ENCODE data around the gene GJA3.

The GJA3 gene

GRCh38 chr13:20175907-20176652 lies 15.2 kb upstream of the GJA3 start:
- no peak overlapping the region for H3K4me3 ChIP-seq (ENCODE audit: low read length)
- no peak overlapping the region for H3K27ac ChIP-seq (ENCODE audit: low read depth, low read length)
- H3K9ac ChIP-seq (ENCODE audit: low read length) = no peak overlapping the region
- H3K4me1 ChIP-seq (ENCODE audit: control insufficient read depth, insufficient read depth, low read length) = no peaks in the 10 kb centered on the region
- peaks cover 9% of the 10 kb centered on the region for H3K27me3 ChIP-seq (ENCODE audit: control insufficient read depth, insufficient read depth, low read length)
- no peaks in the 10 kb centered on the region for H3K36me3 ChIP-seq (ENCODE audit: control insufficient read depth, insufficient read depth, low read length)

GRCh38 chr13:20175406-20175794 lies 14.5 kb upstream of the GJA3 start:
- Histone ChIP-seq H3K27me3 (ENCODE audit: control insufficient read depth, insufficient read depth, low read length) (peaks cover 9% of the 10 kb centered on the region), H3K9ac (ENCODE audit: low read length) (no peak overlapping the region), H3K36me3 (ENCODE audit: control insufficient read depth, insufficient read depth, low read length) (no peaks in the 10 kb centered on the region), H3K4me3 (ENCODE audit: low read length) (no peak overlapping the region), H3K27ac (ENCODE audit: low read depth, low read length) (no peak overlapping the region), H3K4me1 (ENCODE audit: control insufficient read depth, insufficient read depth, low read length) (no peaks in the 10 kb centered on the region)

DNA sequence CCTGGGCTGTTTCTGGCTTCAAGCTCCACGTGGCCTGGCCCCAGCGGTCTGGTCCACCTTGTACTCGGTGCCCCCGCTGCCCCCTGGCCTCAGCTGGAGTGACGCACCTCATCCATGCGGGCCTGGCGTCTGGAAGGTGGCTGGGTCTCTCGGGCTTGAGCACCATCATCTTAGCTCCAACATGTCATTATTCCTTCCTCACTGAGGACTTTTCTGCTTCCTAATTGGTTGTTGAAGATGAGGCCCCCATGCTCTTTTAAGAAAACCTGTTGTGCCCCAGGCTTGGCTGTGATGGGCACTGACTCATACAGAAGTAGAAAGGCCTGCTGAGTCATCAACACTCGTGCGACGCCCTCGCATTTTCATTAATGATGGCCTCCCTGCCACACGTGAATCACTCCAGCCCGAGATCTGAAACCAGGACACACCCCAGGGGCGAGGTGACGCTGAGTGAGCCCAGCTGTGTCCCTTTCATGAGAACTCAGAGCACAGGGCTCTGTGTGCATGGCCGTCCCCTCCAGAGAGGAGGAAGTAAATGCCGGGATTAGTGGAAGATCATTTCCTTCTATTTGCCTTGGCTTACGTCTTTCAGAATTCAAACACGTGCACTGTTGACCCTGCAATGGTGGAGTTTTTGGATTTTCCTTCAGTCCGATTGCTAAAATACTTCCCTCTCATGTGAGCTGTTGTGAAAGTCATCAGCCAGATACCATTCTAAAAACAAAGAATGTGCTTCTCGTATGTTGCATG lies 14.0 kb upstream of the GJA3 start:
- no peaks in the 10 kb centered on the region for H3K36me3 ChIP-seq (ENCODE audit: control insufficient read depth, insufficient read depth, low read length)
- no peak overlapping the region for H3K9ac ChIP-seq (ENCODE audit: low read length)
- H3K4me1 ChIP-seq (ENCODE audit: control insufficient read depth, insufficient read depth, low read length) = no peaks in the 10 kb centered on the region
- peak overlapping the region; percentile 45 for H3K4me3 ChIP-seq (ENCODE audit: low read length)
- peaks cover 9% of the 10 kb centered on the region for H3K27me3 ChIP-seq (ENCODE audit: control insufficient read depth, insufficient read depth, low read length)
- no peak overlapping the region for H3K27ac ChIP-seq (ENCODE audit: low read depth, low read length)

DNA sequence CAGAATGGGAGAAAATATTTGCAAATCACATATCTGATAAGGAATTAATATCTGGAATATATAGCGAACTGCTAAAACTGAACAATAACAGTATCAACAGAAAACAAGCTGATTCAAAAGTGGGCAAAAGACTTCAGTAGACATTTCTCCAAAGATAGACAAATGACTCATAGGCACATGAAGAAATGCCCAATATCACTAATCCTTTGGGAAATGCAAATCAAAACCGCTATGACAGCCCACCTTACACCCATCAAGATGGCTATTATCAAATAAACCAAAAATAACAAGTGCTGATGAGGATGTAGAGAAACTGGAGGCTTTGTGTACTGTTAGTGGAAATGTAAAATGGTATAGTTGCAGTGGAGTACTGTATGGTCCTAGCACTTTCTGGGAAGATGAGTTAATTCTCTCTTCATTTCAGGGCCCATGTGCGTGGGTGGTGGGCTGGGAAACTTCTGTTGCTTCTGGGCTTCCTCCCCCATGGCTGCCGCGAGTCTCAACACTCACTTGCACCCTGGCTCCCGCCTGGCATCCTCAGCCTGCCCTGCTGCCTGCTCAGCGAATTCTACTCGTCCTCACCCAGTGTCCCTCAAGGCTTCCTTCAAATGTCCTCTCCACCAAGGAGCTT lies 12.4 kb upstream of the GJA3 start:
- H3K9ac ChIP-seq (ENCODE audit: low read length) = no peak overlapping the region
- H3K4me3 ChIP-seq (ENCODE audit: low read length) = no peak overlapping the region
- H3K27me3 ChIP-seq (ENCODE audit: control insufficient read depth, insufficient read depth, low read length) = peaks cover 9% of the 10 kb centered on the region
- no peaks in the 10 kb centered on the region for H3K36me3 ChIP-seq (ENCODE audit: control insufficient read depth, insufficient read depth, low read length)
- no peaks in the 10 kb centered on the region for H3K4me1 ChIP-seq (ENCODE audit: control insufficient read depth, insufficient read depth, low read length)
- no peak overlapping the region for H3K27ac ChIP-seq (ENCODE audit: low read depth, low read length)

DNA sequence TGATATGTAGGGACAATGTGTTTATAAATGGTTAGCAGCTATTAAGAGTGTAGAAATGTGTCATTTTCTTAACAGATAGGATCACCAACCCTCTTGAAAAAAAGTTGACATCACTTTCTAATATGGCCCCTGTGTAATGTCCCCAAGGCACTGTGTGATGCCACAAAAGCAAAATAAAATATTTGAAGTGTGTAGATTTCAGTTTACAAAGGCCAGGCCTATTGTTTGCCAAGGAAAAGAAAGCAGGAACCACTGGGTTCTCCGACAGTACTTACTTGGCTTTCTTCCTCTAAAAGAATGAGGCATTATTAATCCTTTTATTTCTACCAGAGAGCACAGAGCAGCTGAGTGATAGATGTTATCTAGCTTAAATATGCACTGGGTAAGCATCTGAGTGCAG lies 10.5 kb upstream of the GJA3 start:
- Histone ChIP-seq H3K9ac (ENCODE audit: low read length) (no peak overlapping the region), H3K4me3 (ENCODE audit: low read length) (no peak overlapping the region), H3K27me3 (ENCODE audit: control insufficient read depth, insufficient read depth, low read length) (no peaks in the 10 kb centered on the region), H3K36me3 (ENCODE audit: control insufficient read depth, insufficient read depth, low read length) (no peaks in the 10 kb centered on the region), H3K27ac (ENCODE audit: low read depth, low read length) (no peak overlapping the region), H3K4me1 (ENCODE audit: control insufficient read depth, insufficient read depth, low read length) (no peaks in the 10 kb centered on the region)

DNA sequence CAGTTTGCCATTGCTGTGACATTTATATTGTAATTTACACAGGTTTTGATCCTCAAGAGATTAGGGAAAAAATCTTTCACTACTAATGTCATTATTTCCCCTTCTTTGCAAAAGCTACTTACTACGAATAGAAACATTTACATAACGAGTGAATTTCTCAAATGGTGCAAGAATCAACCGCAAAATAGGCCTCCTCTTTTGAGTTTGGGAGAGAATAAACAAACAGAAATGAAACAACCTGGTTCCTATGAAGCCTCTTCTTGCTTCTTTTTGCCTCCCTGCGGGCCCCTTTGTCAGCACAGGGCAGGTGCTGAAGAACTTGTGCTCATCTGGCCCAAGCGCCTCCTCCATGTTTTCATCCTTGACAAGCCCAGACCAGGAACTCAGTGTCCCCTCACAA lies 10.1 kb upstream of the GJA3 start:
- H3K27me3 ChIP-seq (ENCODE audit: control insufficient read depth, insufficient read depth, low read length) = no peaks in the 10 kb centered on the region
- H3K4me3 ChIP-seq (ENCODE audit: low read length) = no peak overlapping the region
- H3K27ac ChIP-seq (ENCODE audit: low read depth, low read length) = no peak overlapping the region

GRCh38 chr13:20168396-20168795 lies 7.5 kb upstream of the GJA3 start:
- H3K9ac ChIP-seq (ENCODE audit: low read length) = no peak overlapping the region
- no peaks in the 10 kb centered on the region for H3K27me3 ChIP-seq (ENCODE audit: control insufficient read depth, insufficient read depth, low read length)
- no peaks in the 10 kb centered on the region for H3K4me1 ChIP-seq (ENCODE audit: control insufficient read depth, insufficient read depth, low read length)
- H3K27ac ChIP-seq (ENCODE audit: low read depth, low read length) = no peak overlapping the region
- no peak overlapping the region for H3K4me3 ChIP-seq (ENCODE audit: low read length)
- no peaks in the 10 kb centered on the region for H3K36me3 ChIP-seq (ENCODE audit: control insufficient read depth, insufficient read depth, low read length)

More for the DNA sequence above, 10.1 kb upstream of the GJA3 start:
- no peaks in the 10 kb centered on the region for H3K36me3 ChIP-seq (ENCODE audit: control insufficient read depth, insufficient read depth, low read length)
- H3K9ac ChIP-seq (ENCODE audit: low read length) = no peak overlapping the region
- H3K4me1 ChIP-seq (ENCODE audit: control insufficient read depth, insufficient read depth, low read length) = no peaks in the 10 kb centered on the region

GRCh38 chr13:20165417-20166257 lies 4.8 kb upstream of the GJA3 start:
- H3K36me3 ChIP-seq (ENCODE audit: control insufficient read depth, insufficient read depth, low read length) = no peaks in the 10 kb centered on the region
- peaks cover 9% of the 10 kb centered on the region for H3K27me3 ChIP-seq (ENCODE audit: control insufficient read depth, insufficient read depth, low read length)
- no peak overlapping the region for H3K27ac ChIP-seq (ENCODE audit: low read depth, low read length)
- no peak overlapping the region for H3K4me3 ChIP-seq (ENCODE audit: low read length)
- no peak overlapping the region for H3K9ac ChIP-seq (ENCODE audit: low read length)
- H3K4me1 ChIP-seq (ENCODE audit: control insufficient read depth, insufficient read depth, low read length) = no peaks in the 10 kb centered on the region

DNA sequence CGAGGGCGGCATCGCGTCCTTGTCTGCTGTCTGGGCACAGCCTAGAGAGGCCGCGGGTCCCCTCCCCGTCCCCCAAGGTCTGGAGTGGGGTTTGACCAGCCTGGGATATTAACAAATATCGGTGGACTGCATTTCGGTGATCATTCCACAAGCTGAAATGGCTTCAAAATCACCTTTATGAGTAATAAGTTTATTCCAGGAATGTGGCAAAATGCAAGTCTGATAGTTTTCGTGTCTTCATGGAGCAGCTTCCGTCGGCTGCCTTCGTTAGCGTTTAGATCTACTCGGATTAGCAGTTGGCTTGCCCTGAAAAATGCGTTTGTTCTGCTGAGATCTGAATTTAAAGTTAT lies 1.1 kb upstream of the GJA3 start:
- no peak overlapping the region for H3K27ac ChIP-seq (ENCODE audit: low read depth, low read length)
- H3K4me3 ChIP-seq (ENCODE audit: low read length) = no peak overlapping the region
- H3K9ac ChIP-seq (ENCODE audit: low read length) = no peak overlapping the region
- peaks cover 4% of the 10 kb centered on the region for H3K4me1 ChIP-seq (ENCODE audit: control insufficient read depth, insufficient read depth, low read length)
- H3K36me3 ChIP-seq (ENCODE audit: control insufficient read depth, insufficient read depth, low read length) = no peaks in the 10 kb centered on the region
- H3K27me3 ChIP-seq (ENCODE audit: control insufficient read depth, insufficient read depth, low read length) = peaks cover 20% of the 10 kb centered on the region

GRCh38 chr13:20161275-20161950 lies 561 bp upstream of the GJA3 start:
- H3K9ac ChIP-seq (ENCODE audit: low read length) = no peak overlapping the region
- H3K27ac ChIP-seq (ENCODE audit: low read depth, low read length) = no peak overlapping the region
- H3K36me3 ChIP-seq (ENCODE audit: control insufficient read depth, insufficient read depth, low read length) = no peaks in the 10 kb centered on the region
- peaks cover 20% of the 10 kb centered on the region for H3K27me3 ChIP-seq (ENCODE audit: control insufficient read depth, insufficient read depth, low read length)
- H3K4me3 ChIP-seq (ENCODE audit: low read length) = peak overlapping the region; percentile 41
- H3K4me1 ChIP-seq (ENCODE audit: control insufficient read depth, insufficient read depth, low read length) = peaks cover 4% of the 10 kb centered on the region

DNA sequence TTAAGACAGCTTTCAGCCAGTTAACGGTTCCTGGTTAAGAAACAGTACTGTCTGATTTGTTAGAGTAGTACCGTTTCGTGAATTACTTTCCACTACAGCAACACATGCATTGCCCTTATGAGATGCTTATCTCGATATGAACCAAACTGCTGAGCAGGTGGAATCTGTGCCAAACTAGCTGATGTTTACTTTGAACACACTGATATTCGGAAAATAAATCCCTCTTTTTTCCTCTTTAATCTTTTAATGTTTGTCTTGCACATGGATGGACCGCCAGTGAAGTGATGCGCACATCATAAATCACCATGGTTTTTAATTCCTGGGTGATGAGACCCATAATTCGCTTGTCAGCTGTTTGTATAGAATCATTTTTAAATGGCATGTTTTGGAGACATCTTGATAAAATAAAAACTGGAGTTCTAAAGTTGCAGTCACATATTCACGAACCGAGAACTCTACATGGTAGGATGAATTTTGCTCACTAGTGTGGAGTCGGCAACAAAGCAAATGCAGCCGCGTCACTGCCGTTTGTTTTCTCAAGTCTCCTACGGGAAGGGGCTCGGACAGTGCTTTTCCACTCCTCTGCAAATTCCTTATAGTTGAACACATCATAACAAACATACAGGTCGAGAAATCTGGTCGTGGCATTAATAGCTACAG lies 1.1 kb downstream of the GJA3 start:
- Histone ChIP-seq H3K9ac (ENCODE audit: low read length) (no peak overlapping the region), H3K27ac (ENCODE audit: low read depth, low read length) (no peak overlapping the region), H3K27me3 (ENCODE audit: control insufficient read depth, insufficient read depth, low read length) (peaks cover 20% of the 10 kb centered on the region), H3K4me1 (ENCODE audit: control insufficient read depth, insufficient read depth, low read length) (peaks cover 4% of the 10 kb centered on the region), H3K36me3 (ENCODE audit: control insufficient read depth, insufficient read depth, low read length) (no peaks in the 10 kb centered on the region), H3K4me3 (ENCODE audit: low read length) (no peak overlapping the region)

All from rectal smooth muscle tissue (tissue), 1 donor.